HEK293 (cell line): ENCODE data around the gene RBM10.

Source experiments
- GLI4 ChIP-seq: fragments of 450-650 bp; formaldehyde crosslinking; IDR thresholded peaks from 2 replicates; pipeline ENCODE4 v1.5.1; 2016; ENCODE audit warnings: missing biosample characterization, missing genetic modification characterization
- SALL2 ChIP-seq: fragments of 450-650 bp; formaldehyde crosslinking; IDR thresholded peaks from 2 replicates; pipeline ENCODE4 v1.5.0; 2017; ENCODE audit warnings: missing biosample characterization, mild to moderate bottlenecking, missing genetic modification characterization, borderline replicate concordance
- TCF7L2 ChIP-seq: IDR thresholded peaks from 2 replicates; pipeline ENCODE4 v1.6.1; 2011; ENCODE audit warnings: low read depth, mild to moderate bottlenecking, inconsistent platforms, low read length, moderate library complexity, borderline replicate concordance
- ZBTB7A ChIP-seq: fragments of 450-650 bp; formaldehyde crosslinking; IDR thresholded peaks from 2 replicates; pipeline ENCODE4 v1.5.1; 2016; ENCODE audit warnings: low read depth, missing biosample characterization, missing genetic modification characterization
- ZNF274 ChIP-seq, 2 experiments: fragments of 200-500 bp in 1 of 2; fragments of 450-650 bp in 1 of 2; sonication (Bioruptor generic) in 1 of 2; formaldehyde crosslinking in 1 of 2; IDR thresholded peaks; 2 replicates each; pipeline versions ENCODE4 v1.5.1 to v1.6.1; 2014 to 2016; ENCODE audit warnings: borderline replicate concordance in 1 of 2, inconsistent platforms in 1 of 2, low read length in 1 of 2, missing biosample characterization in 1 of 2, missing genetic modification characterization in 1 of 2
- ZNF521 ChIP-seq: fragments of 450-650 bp; formaldehyde crosslinking; IDR thresholded peaks from 2 replicates; pipeline ENCODE4 v1.5.1; 2017; ENCODE audit warnings: missing biosample characterization, mild to moderate bottlenecking, missing genetic modification characterization
- ZNF830 ChIP-seq: fragments of 450-650 bp; IDR thresholded peaks from 2 replicates; pipeline ENCODE4 v1.5.0; 2018; ENCODE audit warnings: missing biosample characterization, missing genetic modification characterization, low read depth, mild to moderate bottlenecking, moderate library complexity
- TF ChIP-seq, protein P1 (sequence below): fragments of 450-650 bp; formaldehyde crosslinking; IDR thresholded peaks from 2 replicates; pipeline ENCODE4 v1.5.1; 2016; ENCODE audit warnings: missing biosample characterization, missing genetic modification characterization
- TF ChIP-seq, protein P2 (sequence below): fragments of 450-650 bp; formaldehyde crosslinking; IDR thresholded peaks from 2 replicates; pipeline ENCODE4 v1.5.1; 2016; ENCODE audit warnings: missing biosample characterization, missing genetic modification characterization
- TF ChIP-seq, protein P3 (sequence below): fragments of 450-650 bp; formaldehyde crosslinking; IDR thresholded peaks from 2 replicates; pipeline ENCODE4 v1.5.1; 2016; ENCODE audit warnings: missing biosample characterization, missing genetic modification characterization
- TF ChIP-seq, protein P4 (sequence below): fragments of 450-650 bp; formaldehyde crosslinking; IDR thresholded peaks from 2 replicates; pipeline ENCODE4 v1.5.1; 2016; ENCODE audit warnings: missing biosample characterization, missing genetic modification characterization

DNA sequence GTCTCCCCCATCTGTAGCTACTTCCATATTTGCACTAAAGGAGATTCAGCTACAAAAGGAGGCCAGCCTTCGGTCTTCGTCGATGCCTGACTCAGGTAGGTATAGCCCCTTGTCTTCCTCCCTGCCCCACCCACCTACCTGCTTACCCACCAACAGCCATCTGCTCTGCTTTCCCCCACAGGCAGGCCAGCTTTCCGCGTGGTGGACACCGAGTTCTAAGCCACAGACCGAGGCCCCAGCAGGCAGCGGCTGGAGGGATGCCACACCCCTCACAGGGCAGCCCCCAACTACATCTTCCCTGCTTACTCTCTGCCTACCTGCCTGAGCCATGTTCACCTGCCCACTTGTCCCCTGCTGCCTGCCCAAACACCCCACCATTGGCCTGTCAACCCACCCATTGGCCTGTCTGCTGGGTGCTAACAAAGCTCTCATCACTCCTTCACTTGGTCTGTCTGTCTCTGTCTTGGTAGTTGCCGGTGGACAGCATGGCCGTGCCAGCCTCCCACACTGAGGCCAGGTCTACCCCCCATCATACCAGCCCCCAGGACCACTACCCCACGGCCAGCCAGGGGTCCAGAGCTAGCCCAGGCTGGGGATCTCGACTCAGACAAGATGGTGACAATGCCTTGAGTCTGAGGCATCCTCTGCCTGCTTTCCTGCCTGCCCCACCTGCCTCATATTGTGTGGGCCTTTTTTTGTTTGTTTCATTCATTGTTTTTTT, 83.7 kb downstream of the RBM10 start:
- TF ChIP-seq, protein P1, sequence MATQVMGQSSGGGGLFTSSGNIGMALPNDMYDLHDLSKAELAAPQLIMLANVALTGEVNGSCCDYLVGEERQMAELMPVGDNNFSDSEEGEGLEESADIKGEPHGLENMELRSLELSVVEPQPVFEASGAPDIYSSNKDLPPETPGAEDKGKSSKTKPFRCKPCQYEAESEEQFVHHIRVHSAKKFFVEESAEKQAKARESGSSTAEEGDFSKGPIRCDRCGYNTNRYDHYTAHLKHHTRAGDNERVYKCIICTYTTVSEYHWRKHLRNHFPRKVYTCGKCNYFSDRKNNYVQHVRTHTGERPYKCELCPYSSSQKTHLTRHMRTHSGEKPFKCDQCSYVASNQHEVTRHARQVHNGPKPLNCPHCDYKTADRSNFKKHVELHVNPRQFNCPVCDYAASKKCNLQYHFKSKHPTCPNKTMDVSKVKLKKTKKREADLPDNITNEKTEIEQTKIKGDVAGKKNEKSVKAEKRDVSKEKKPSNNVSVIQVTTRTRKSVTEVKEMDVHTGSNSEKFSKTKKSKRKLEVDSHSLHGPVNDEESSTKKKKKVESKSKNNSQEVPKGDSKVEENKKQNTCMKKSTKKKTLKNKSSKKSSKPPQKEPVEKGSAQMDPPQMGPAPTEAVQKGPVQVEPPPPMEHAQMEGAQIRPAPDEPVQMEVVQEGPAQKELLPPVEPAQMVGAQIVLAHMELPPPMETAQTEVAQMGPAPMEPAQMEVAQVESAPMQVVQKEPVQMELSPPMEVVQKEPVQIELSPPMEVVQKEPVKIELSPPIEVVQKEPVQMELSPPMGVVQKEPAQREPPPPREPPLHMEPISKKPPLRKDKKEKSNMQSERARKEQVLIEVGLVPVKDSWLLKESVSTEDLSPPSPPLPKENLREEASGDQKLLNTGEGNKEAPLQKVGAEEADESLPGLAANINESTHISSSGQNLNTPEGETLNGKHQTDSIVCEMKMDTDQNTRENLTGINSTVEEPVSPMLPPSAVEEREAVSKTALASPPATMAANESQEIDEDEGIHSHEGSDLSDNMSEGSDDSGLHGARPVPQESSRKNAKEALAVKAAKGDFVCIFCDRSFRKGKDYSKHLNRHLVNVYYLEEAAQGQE (tag by site-specific recombination), result no peak
- TF ChIP-seq ZNF521 (tag by site-specific recombination) (no peak), ZBTB7A (tag by site-specific recombination) (no peak), GLI4 (tag by site-specific recombination) (no peak), TCF7L2 (no peak), ZNF830 (no peak), SALL2 (tag by site-specific recombination) (no peak), ZNF274 (IDR thresholded peaks at IDR 0.05; ENCODE audit: low read length) (no peak), ZNF274 (tag by site-specific recombination; IDR thresholded peaks at IDR 0.05; ENCODE audit: borderline replicate concordance) (no peak)
- TF ChIP-seq, protein P2, sequence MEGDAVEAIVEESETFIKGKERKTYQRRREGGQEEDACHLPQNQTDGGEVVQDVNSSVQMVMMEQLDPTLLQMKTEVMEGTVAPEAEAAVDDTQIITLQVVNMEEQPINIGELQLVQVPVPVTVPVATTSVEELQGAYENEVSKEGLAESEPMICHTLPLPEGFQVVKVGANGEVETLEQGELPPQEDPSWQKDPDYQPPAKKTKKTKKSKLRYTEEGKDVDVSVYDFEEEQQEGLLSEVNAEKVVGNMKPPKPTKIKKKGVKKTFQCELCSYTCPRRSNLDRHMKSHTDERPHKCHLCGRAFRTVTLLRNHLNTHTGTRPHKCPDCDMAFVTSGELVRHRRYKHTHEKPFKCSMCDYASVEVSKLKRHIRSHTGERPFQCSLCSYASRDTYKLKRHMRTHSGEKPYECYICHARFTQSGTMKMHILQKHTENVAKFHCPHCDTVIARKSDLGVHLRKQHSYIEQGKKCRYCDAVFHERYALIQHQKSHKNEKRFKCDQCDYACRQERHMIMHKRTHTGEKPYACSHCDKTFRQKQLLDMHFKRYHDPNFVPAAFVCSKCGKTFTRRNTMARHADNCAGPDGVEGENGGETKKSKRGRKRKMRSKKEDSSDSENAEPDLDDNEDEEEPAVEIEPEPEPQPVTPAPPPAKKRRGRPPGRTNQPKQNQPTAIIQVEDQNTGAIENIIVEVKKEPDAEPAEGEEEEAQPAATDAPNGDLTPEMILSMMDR, result no peak
- TF ChIP-seq, protein P3, sequence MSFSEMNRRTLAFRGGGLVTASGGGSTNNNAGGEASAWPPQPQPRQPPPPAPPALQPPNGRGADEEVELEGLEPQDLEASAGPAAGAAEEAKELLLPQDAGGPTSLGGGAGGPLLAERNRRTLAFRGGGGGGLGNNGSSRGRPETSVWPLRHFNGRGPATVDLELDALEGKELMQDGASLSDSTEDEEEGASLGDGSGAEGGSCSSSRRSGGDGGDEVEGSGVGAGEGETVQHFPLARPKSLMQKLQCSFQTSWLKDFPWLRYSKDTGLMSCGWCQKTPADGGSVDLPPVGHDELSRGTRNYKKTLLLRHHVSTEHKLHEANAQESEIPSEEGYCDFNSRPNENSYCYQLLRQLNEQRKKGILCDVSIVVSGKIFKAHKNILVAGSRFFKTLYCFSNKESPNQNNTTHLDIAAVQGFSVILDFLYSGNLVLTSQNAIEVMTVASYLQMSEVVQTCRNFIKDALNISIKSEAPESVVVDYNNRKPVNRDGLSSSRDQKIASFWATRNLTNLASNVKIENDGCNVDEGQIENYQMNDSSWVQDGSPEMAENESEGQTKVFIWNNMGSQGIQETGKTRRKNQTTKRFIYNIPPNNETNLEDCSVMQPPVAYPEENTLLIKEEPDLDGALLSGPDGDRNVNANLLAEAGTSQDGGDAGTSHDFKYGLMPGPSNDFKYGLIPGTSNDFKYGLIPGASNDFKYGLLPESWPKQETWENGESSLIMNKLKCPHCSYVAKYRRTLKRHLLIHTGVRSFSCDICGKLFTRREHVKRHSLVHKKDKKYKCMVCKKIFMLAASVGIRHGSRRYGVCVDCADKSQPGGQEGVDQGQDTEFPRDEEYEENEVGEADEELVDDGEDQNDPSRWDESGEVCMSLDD (tag by site-specific recombination), result no peak
- TF ChIP-seq, protein P4, sequence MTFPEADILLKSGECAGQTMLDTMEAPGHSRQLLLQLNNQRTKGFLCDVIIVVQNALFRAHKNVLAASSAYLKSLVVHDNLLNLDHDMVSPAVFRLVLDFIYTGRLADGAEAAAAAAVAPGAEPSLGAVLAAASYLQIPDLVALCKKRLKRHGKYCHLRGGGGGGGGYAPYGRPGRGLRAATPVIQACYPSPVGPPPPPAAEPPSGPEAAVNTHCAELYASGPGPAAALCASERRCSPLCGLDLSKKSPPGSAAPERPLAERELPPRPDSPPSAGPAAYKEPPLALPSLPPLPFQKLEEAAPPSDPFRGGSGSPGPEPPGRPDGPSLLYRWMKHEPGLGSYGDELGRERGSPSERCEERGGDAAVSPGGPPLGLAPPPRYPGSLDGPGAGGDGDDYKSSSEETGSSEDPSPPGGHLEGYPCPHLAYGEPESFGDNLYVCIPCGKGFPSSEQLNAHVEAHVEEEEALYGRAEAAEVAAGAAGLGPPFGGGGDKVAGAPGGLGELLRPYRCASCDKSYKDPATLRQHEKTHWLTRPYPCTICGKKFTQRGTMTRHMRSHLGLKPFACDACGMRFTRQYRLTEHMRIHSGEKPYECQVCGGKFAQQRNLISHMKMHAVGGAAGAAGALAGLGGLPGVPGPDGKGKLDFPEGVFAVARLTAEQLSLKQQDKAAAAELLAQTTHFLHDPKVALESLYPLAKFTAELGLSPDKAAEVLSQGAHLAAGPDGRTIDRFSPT (tag by site-specific recombination), result 0 out of 2 replicates have a peak, but pooled peaks have one; percentile 29
